GM12892 (cell line): ENCODE results near the gene ATG16L2.
"Not testable (repeated sequence)": the region's sequence is repeated elsewhere in the genome, so short reads cannot be mapped to it uniquely, and the experiment has no call there.

Experiments
- DNase-seq: peaks from one replicate; pipeline ENCODE4 v3.0.0; 2011; ENCODE audit not compliant: insufficient read length
- FAIRE-seq: peaks from 2 replicates; lab custom pipeline; 2011; peaks lifted over from hg19 to GRCh38; lab: Jason Lieb, UNC
- POLR2A ChIP-seq: IDR thresholded peaks from 2 replicates; pipeline ENCODE4 v1.6.1; 2011; ENCODE audit warnings: low read depth, low read length, control low read depth
- POLR2AphosphoS5 ChIP-seq: IDR thresholded peaks from 2 replicates; pipeline ENCODE4 v1.6.1; 2011; ENCODE audit warnings: low read depth, low read length, control low read depth
- TAF1 ChIP-seq: IDR thresholded peaks from 2 replicates; pipeline ENCODE4 v1.6.1; 2011; ENCODE audit warnings: low read depth, mild to moderate bottlenecking, control low read depth, low read length, borderline replicate concordance

Gene ATG16L2

DNA sequence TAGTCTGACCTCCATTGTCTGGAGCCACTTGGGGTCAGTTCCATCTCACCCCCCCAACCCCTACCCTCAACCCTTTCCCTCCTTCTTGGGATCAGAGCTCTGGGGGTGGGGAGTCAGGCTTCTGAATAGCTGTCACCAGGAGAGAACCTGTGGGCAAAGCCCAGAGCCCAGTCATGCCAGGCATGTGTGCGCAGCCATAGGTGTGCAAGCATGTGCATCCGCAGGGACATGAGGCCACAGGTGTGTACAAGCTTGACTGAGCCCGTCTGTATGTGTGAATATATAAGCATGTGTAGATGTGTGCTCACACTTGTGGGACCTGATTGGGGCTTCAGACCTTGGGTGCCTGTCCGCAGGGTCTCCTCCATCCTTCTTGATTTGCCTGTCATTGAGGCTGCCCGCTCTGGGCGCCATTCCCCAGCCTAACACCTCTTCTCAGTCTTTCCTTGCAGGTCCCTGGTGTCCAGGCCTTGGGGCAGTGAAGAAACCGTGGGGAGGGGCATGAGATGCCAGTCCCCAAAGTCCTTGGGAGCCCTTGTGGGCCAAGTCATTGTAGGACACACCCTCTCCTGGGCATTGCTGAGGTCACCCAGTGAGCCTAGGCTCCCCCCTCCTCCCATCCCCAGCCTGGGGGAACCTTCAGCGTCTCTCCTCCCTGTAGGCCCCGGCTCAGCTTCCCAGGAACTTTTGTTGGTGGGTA lies 9.0 kb downstream of the ATG16L2 start:
- FAIRE-seq (no peak), DNase-seq (no peak)
- TF ChIP-seq POLR2A (no peak), POLR2AphosphoS5 (no peak), TAF1 (no peak)

DNA sequence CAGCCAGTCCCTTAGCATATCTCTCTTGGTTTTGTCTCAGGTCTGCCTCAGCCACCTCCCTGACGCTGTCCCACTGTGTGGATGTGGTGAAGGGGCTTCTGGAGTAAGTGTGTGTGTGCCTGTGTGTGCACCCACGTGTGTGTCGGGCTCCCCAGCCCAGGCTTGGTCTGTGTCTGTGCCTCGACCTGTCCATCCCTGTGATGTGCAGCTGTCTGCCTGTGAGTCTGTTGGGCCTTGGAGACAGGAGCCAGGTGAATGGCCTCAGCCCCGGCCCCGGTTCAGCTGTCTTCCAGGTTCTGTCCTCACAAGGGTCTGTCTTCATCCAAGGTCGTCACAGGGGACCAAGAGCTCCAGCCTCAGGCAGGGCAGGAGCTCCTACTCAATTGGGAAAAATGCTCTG lies 9.8 kb downstream of the ATG16L2 start:
- DNase-seq: no peak
- TF ChIP-seq POLR2A (peak; percentile 41; the same call in 1 of the 2 replicates), POLR2AphosphoS5 (no peak; the same call in none of the 2 replicates), TAF1 (no peak)
- FAIRE-seq: peak; percentile 38

DNA sequence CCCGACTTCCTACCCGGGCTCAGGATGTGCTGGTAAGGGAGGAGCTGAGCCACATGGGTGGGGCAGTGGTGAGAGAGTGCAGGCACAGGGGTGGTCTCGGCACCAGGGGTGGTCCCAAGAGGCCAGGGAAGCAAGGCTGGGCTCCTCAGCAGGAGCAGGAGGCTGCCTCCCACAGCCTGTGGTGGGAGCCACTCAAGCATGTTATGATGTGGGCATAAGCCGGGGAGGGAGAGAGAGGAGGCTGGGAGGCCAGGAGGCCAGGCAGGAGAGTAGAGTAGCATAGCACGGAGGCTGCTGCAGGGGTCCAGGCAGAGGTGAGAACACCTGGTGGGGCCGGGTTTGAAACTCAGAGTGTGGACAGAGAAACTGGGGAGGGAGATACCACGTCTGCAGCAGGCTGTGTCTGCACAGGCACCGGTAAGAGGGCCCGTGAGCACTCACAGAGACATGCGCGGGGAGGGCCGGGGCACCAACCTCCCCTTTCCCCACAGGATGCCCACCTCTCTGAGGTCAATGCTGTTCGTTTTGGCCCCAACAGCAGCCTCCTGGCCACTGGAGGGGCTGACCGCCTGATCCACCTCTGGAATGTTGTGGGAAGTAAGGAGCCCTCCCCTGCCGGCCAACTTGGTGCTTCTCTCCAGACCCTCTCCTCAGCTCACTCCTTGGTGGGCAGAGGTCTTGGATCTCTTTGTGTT lies 10.7 kb downstream of the ATG16L2 start:
- no peak for DNase-seq
- TF ChIP-seq TAF1 (no peak), POLR2AphosphoS5 (peak; percentile 31), POLR2A (no peak; the same call in none of the 2 replicates)
- peak; percentile 14 for FAIRE-seq

DNA sequence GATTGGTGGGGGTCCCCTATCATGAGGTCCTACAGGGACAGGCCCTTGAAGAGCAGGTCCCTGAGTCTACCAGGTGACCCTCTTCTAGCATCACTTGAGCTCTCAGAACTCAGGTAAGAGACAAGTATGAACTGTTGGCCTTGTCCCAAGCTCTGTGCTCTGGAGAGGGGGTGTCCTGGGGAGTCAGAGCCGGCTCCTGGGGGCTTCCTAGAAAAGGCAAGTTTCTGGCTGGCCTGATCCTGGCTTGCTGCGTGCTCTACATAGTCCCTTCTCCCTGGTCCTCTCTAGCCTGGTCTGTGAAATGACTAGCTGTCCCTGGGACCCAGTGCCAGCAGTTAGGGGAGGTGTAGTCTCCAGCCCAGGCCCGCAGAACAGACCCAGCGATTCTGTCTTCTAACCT lies 11.4 kb downstream of the ATG16L2 start:
- DNase-seq (no peak), FAIRE-seq (no peak)
- TF ChIP-seq TAF1: no peak
- TF ChIP-seq POLR2AphosphoS5: no peak
- no peak for TF ChIP-seq POLR2A

DNA sequence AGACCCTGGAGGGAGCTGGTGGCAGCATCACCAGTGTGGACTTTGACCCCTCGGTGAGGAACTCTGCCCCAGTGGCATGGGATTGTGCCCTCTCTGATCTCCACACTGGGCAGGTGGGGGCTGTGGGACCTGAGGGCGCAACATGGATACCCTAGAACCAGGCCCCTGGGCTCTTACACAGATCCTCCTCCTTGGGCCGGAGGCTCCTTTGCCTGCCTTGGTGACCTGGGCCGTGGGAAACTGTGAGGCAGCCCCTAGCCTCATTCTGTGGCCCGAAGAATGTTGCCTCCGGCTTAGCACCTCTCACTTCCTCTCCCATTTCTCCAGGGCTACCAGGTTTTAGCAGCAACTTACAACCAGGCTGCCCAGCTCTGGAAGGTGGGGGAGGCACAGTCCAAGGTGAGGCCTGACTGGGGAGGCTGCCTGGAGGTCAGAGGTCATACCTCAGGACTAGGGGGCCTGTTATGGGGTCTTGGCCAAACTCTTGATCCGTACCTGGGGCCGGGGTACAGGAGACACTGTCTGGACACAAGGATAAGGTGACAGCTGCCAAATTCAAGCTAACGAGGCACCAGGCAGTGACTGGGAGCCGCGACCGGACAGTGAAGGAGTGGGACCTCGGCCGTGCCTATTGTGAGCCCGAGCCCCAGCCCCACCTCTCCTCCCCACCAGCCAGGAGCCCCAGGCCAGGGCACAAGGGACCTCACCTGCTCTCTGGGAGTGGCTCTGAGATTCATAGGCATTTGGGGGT lies 12.2 kb downstream of the ATG16L2 start:
- FAIRE-seq (no peak), DNase-seq (no peak)
- TF ChIP-seq POLR2A: peak; percentile 38; the same call in 1 of the 2 replicates
- 0 out of 2 replicates have a peak, but pooled peaks have one; percentile 17 for TF ChIP-seq POLR2AphosphoS5
- no peak for TF ChIP-seq TAF1

DNA sequence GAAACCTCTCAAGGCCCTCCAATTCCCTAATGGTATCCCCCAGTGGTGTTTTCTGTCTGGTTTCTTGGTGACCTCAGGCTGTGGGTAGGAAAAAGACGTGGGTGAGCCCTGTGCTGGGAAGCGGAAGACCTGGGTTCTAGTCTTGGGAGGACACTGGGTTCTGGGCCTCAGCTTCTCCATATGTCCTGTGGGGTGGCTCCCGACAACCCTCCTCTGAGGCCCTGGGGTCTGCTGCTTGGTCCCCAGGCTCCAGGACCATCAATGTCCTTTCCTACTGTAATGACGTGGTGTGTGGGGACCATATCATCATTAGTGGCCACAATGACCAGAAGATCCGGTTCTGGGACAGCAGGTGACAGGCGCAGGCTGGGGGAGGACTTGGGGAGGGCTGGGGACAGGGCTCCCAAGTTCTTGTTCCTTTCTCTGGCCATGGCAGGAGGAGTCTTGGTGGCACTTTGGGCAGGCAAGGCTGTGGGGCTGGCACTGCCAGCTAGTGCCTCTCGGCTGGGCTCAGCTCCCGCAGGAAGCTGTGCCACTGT lies 12.8 kb downstream of the ATG16L2 start:
- TF ChIP-seq TAF1: no peak
- TF ChIP-seq POLR2A: no peak
- no peak; the same call in 1 of the 2 replicates for TF ChIP-seq POLR2AphosphoS5
- DNase-seq (no peak), FAIRE-seq (no peak)

DNA sequence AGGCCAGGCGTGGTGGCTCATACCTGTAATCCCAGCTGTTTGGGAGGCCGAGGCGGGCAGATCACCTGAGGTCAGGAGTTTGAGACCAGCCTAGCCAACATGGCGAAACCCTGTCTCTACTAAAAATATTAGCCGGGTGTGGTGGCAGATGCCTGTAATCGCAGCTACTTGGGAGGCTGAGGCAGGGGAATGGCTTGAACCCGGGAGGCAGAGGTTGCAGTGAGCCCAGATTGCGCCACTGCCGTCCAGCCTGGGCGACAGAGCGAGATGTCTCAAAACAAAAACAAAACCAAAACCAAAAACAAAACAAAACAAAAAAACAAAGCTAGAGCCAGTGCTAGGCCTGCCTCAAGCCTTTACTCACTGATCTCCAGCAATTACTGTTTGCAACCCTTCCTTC lies 13.4 kb downstream of the ATG16L2 start:
- peak; percentile 9 for FAIRE-seq
- DNase-seq: not testable (repeated sequence)

DNA sequence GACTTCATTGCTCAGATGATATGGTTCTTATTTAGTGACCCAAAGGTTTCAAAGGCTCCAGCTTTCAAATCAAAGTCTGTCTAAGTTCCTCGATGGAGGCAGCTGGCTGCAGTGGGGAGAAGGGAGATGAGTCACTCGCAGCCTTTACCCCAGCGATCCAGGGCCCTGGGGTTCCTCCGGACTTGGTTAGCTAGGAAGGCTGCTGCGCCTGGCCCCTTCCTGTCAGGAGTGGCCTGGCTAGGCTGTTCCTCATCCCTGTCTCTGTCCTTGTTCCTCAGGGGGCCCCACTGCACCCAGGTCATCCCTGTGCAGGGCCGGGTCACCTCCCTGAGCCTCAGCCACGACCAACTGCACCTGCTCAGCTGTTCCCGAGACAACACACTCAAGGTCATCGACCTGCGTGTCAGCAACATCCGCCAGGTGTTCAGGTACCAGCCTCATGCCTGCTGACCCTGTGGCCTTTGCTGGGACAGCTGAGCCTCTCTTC lies 13.9 kb downstream of the ATG16L2 start:
- DNase-seq: no peak
- TF ChIP-seq TAF1 (no peak), POLR2AphosphoS5 (no peak), POLR2A (no peak)
- FAIRE-seq: no peak

DNA sequence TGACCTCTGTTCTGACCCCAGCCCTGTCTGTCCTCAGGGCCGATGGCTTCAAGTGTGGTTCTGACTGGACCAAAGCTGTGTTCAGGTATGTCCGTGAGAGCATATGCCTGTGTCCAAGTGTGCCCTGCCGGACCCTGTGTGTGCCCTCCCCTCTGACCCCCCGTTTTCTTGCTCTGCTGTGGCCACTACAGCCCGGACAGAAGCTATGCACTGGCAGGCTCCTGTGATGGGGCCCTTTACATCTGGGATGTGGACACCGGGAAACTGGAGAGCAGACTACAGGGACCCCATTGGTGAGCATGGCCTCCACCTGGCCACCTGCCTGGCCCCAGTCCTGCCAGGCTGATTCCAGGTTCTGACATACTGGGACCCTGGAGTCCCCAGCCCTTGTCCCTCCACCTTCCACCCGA lies 14.5 kb downstream of the ATG16L2 start:
- no peak for TF ChIP-seq POLR2AphosphoS5
- TF ChIP-seq TAF1: no peak
- no peak for TF ChIP-seq POLR2A
- FAIRE-seq (no peak), DNase-seq (no peak)

DNA sequence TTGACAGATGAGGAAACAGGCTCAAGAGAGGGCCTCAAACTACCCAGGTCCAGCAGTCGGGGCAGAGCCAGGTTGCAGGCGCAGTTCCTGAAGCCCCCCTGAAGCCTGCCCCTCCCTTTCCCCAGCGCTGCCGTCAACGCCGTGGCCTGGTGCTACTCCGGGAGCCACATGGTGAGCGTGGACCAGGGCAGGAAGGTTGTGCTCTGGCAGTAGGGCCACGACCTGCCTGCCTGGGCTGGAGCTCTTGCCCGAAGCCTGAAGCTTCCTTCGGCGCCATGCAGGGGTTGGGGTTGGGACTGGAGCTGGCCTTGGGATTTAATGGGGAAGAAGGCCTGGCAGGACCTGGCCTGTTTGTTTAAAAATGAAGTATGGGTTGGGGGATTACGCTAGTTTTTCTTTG lies 15.0 kb downstream of the ATG16L2 start:
- DNase-seq (no peak), FAIRE-seq (no peak)
- no peak; the same call in 1 of the 2 replicates for TF ChIP-seq POLR2AphosphoS5
- TF ChIP-seq TAF1: no peak
- TF ChIP-seq POLR2A: no peak
